ENCODE measurements around the gene MYO1H. TPM values are rescaled to one million over a fixed set of nuclear protein-coding genes. Genes with fewer than 3 reads are reported as not detected.

MYO1H gene
- total and polyA plus RNA-seq, 2 donors, result not detected

GRCh38 chr12:109358154-109358869 is 10.6 kb downstream of the MYO1H start:
- Histone ChIP-seq H3K4me1 (ENCODE audit: insufficient read depth) (no peaks in the 10 kb centered on the region), H3K4me3 (ENCODE audit: low read depth, low read length) (no peak overlapping the region), H3K27ac (ENCODE audit: low read depth) (no peak overlapping the region), H3K36me3 (ENCODE audit: insufficient read depth) (no peaks in the 10 kb centered on the region)
- WGBS, result 66% methylated on average over 10 of the region's 10 CpGs
- no peak for DNase-seq (ENCODE audit: extremely low spot score)

DNA sequence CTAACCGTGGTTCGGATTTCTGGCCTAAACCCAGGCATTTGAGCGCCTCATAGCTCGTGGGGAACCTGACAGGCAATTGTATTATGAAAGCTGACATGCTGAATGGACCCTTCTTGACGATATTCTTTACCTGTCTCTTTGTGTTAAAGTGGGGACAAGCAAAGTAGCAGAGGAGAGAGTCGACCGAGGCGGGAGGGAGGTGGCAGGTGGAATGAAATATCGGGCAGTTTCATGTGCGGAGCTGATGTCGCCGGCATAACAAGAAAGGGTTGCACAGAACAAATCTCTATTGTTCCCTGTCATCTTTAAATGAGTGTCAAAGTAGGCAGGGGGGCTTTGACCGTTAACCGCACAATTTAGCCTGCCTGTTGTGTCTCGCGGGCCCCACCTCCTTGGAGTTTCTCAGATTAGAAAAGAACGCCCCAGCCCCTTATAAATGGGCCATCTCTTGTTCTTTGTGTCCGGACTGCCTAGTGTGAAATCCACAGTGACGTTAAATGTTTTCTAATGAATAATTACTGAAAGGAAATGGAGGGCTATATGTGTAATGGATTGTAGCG is 11.5 kb downstream of the MYO1H start:
- WGBS, result 88% methylated on average over 20 of the region's 20 CpGs
- H3K4me1 ChIP-seq (ENCODE audit: insufficient read depth), result no peaks in the 10 kb centered on the region
- no peak overlapping the region for H3K27ac ChIP-seq (ENCODE audit: low read depth)
- DNase-seq (ENCODE audit: extremely low spot score), result no peak
- H3K36me3 ChIP-seq (ENCODE audit: insufficient read depth), result no peaks in the 10 kb centered on the region
- no peak overlapping the region for H3K4me3 ChIP-seq (ENCODE audit: low read depth, low read length)

- Histone ChIP-seq H3K36me3 (ENCODE audit: insufficient read depth) (no peaks in the 10 kb centered on the region), H3K27ac (ENCODE audit: low read depth) (no peak overlapping the region), H3K4me3 (ENCODE audit: low read depth, low read length) (no peak overlapping the region), H3K4me1 (ENCODE audit: insufficient read depth) (no peaks in the 10 kb centered on the region)
- WGBS, result 83% methylated on average over 5 of the region's 5 CpGs
- no peak for DNase-seq (ENCODE audit: extremely low spot score)
Measured at GRCh38 chr12:109369831-109370230, 22.1 kb downstream of the MYO1H start.

DNA sequence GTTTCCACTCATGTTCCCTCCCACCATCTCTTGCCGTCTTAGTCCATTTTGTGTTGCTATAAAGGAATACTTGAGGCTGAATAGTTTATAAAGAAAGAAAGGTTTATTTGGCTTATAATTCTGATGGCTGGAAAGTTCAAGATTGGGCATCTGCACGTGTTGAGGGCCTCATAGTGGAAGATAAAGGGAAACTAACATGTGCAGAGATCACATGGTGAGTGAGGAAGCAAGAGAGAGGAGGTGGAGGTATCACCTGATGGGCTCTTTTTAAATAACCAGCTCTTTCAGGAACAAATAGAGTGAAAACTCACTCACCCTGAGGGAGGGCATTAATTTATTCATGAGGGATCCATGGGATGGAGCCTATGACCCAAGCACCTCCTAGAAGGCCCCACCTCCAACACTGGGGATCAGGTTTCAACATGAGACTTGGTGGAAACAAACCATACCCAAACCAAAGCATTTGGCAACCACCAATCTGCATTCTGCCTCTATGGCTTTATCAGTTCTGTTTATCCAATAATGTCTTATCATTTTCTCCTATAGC is 29.5 kb downstream of the MYO1H start:
- 52% methylated on average over 2 of the region's 2 CpGs for WGBS
- Histone ChIP-seq H3K4me3 (ENCODE audit: low read depth, low read length) (no peak overlapping the region), H3K4me1 (ENCODE audit: insufficient read depth) (no peaks in the 10 kb centered on the region), H3K36me3 (ENCODE audit: insufficient read depth) (no peaks in the 10 kb centered on the region), H3K27ac (ENCODE audit: low read depth) (no peak overlapping the region)
- no peak for DNase-seq (ENCODE audit: extremely low spot score)

DNA sequence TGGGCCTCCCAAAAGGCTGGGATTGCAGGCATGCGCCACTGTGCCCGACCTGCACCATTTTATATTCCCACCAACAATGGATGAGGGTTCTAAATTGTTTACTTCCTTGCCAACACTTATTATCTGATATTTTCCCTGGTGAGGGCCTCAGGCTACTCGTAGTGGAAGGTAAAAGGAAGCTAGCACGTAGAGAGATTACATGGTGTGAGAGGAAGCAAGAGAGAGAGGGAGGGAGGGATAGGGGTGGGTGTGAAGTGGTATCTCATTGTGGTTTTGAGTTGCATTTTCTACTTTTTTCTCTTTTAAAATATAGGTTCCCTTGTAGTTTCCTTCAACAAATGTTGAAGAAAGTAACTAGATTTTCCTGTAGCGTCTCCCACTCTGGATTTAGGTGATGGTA is 30.9 kb downstream of the MYO1H start:
- H3K36me3 ChIP-seq (ENCODE audit: insufficient read depth), result no peaks in the 10 kb centered on the region
- H3K4me1 ChIP-seq (ENCODE audit: insufficient read depth), result no peaks in the 10 kb centered on the region
- H3K4me3 ChIP-seq (ENCODE audit: low read depth, low read length), result no peak overlapping the region
- no peak overlapping the region for H3K27ac ChIP-seq (ENCODE audit: low read depth)
- 65% methylated on average over 5 of the region's 5 CpGs for WGBS
- no peak for DNase-seq (ENCODE audit: extremely low spot score)

GRCh38 chr12:109382031-109382430 is 34.3 kb downstream of the MYO1H start:
- H3K27ac ChIP-seq (ENCODE audit: low read depth), result no peak overlapping the region
- no peaks in the 10 kb centered on the region for H3K4me1 ChIP-seq (ENCODE audit: insufficient read depth)
- no peak overlapping the region for H3K4me3 ChIP-seq (ENCODE audit: low read depth, low read length)
- DNase-seq (ENCODE audit: extremely low spot score), result no peak
- H3K36me3 ChIP-seq (ENCODE audit: insufficient read depth), result no peaks in the 10 kb centered on the region

GRCh38 chr12:109383240-109383639 is 35.5 kb downstream of the MYO1H start:
- no peak overlapping the region for H3K27ac ChIP-seq (ENCODE audit: low read depth)
- H3K4me3 ChIP-seq (ENCODE audit: low read depth, low read length), result no peak overlapping the region
- WGBS, result 93% methylated on average over 2 of the region's 2 CpGs
- H3K4me1 ChIP-seq (ENCODE audit: insufficient read depth), result no peaks in the 10 kb centered on the region
- H3K36me3 ChIP-seq (ENCODE audit: insufficient read depth), result no peaks in the 10 kb centered on the region
- DNase-seq (ENCODE audit: extremely low spot score), result no peak

- Histone ChIP-seq H3K36me3 (ENCODE audit: insufficient read depth) (no peaks in the 10 kb centered on the region), H3K4me1 (ENCODE audit: insufficient read depth) (no peaks in the 10 kb centered on the region), H3K27ac (ENCODE audit: low read depth) (no peak overlapping the region), H3K4me3 (ENCODE audit: low read depth, low read length) (no peak overlapping the region)
- DNase-seq (ENCODE audit: extremely low spot score), result peak; percentile 28
- 13% methylated on average over 8 of the region's 8 CpGs for WGBS
Measured at GRCh38 chr12:109385339-109386058, 37.8 kb downstream of the MYO1H start.

- H3K27ac ChIP-seq (ENCODE audit: low read depth), result no peak overlapping the region
- no peak for DNase-seq (ENCODE audit: extremely low spot score)
- no peaks in the 10 kb centered on the region for H3K36me3 ChIP-seq (ENCODE audit: insufficient read depth)
- no peak overlapping the region for H3K4me3 ChIP-seq (ENCODE audit: low read depth, low read length)
- no peaks in the 10 kb centered on the region for H3K4me1 ChIP-seq (ENCODE audit: insufficient read depth)
- 11% methylated on average over 5 of the region's 5 CpGs for WGBS
Measured at GRCh38 chr12:109386059-109386433, 38.3 kb downstream of the MYO1H start.

- Histone ChIP-seq H3K27ac (ENCODE audit: low read depth) (no peak overlapping the region), H3K4me3 (ENCODE audit: low read depth, low read length) (no peak overlapping the region), H3K4me1 (ENCODE audit: insufficient read depth) (no peaks in the 10 kb centered on the region), H3K36me3 (ENCODE audit: insufficient read depth) (no peaks in the 10 kb centered on the region)
- WGBS, result 66% methylated on average over 9 of the region's 9 CpGs
- DNase-seq (ENCODE audit: extremely low spot score), result no peak
Measured at GRCh38 chr12:109387425-109388166, 39.9 kb downstream of the MYO1H start.

GRCh38 chr12:109388167-109388563 is 40.5 kb downstream of the MYO1H start:
- Histone ChIP-seq H3K36me3 (ENCODE audit: insufficient read depth) (no peaks in the 10 kb centered on the region), H3K4me1 (ENCODE audit: insufficient read depth) (no peaks in the 10 kb centered on the region), H3K4me3 (ENCODE audit: low read depth, low read length) (no peak overlapping the region), H3K27ac (ENCODE audit: low read depth) (no peak overlapping the region)
- no peak for DNase-seq (ENCODE audit: extremely low spot score)
- 86% methylated on average over 3 of the region's 3 CpGs for WGBS

DNA sequence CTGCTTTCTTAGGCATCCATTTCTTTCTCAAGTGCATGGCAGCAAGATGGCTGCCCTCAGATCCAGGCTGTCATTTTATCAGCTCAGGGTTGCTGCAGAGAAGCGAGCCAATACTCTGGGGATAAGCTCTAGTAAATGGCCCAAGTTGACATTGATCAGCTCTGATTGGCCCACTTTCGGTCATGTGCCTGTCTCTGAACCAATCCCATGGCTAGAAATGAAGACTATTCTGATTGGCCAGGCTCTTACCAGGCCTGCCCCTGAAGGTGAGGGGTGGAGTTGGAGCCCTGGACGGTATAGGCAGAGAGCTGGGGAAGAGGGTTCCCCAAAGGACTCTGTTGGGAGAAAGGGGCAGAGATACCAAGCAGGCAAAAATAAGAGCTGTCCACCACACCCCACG is 41.4 kb downstream of the MYO1H start:
- no peaks in the 10 kb centered on the region for H3K36me3 ChIP-seq (ENCODE audit: insufficient read depth)
- no peak for DNase-seq (ENCODE audit: extremely low spot score)
- H3K4me1 ChIP-seq (ENCODE audit: insufficient read depth), result no peaks in the 10 kb centered on the region
- WGBS, result 75% methylated on average over 4 of the region's 4 CpGs
- H3K27ac ChIP-seq (ENCODE audit: low read depth), result no peak overlapping the region
- no peak overlapping the region for H3K4me3 ChIP-seq (ENCODE audit: low read depth, low read length)

- Histone ChIP-seq H3K4me3 (ENCODE audit: low read depth, low read length) (no peak overlapping the region), H3K36me3 (ENCODE audit: insufficient read depth) (no peaks in the 10 kb centered on the region), H3K4me1 (ENCODE audit: insufficient read depth) (no peaks in the 10 kb centered on the region), H3K27ac (ENCODE audit: low read depth) (no peak overlapping the region)
- WGBS, result 46% methylated on average over 8 of the region's 8 CpGs
- no peak for DNase-seq (ENCODE audit: extremely low spot score)
Measured at GRCh38 chr12:109393437-109394345, 46.0 kb downstream of the MYO1H start.
